Measurements from ENCODE around the gene FRMD3.

DNA sequence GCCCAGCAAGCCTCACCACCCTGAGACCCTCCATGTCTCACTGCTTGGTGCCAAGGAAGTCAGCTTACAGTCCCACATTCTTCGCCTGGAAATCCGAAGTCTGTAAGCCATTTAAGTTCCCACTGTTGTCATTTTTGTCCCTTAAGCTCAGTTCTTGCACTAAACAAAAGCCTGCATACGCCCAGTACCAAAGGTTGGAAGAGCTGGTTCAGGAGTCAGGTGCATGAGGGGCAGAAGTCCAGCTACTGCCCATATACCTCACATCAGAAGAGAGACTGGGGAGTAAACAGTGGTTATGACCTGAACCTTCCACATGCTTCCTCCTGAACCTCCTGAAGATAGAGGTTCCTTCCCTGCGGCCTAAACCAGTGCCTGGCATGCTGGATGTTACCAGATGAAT is 146.0 kb downstream of the FRMD3 start:
- no peak for TF ChIP-seq POLR2A (IDR thresholded peaks at IDR 0.05)
- TF ChIP-seq, protein P1, sequence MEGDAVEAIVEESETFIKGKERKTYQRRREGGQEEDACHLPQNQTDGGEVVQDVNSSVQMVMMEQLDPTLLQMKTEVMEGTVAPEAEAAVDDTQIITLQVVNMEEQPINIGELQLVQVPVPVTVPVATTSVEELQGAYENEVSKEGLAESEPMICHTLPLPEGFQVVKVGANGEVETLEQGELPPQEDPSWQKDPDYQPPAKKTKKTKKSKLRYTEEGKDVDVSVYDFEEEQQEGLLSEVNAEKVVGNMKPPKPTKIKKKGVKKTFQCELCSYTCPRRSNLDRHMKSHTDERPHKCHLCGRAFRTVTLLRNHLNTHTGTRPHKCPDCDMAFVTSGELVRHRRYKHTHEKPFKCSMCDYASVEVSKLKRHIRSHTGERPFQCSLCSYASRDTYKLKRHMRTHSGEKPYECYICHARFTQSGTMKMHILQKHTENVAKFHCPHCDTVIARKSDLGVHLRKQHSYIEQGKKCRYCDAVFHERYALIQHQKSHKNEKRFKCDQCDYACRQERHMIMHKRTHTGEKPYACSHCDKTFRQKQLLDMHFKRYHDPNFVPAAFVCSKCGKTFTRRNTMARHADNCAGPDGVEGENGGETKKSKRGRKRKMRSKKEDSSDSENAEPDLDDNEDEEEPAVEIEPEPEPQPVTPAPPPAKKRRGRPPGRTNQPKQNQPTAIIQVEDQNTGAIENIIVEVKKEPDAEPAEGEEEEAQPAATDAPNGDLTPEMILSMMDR (IDR thresholded peaks at IDR 0.05) = no peak
